Measurements from ENCODE around the gene RAB6C. TPM values are rescaled to one million over a fixed set of nuclear protein-coding genes. Genes with fewer than 3 reads are reported as not detected.
"Not testable (repeated sequence)": the region's sequence is repeated elsewhere in the genome, so short reads cannot be mapped to it uniquely, and the experiment has no call there.

The RAB6C gene
- 1 to 10 TPM; 1.9 to 2.6 TPM for total RNA-seq
- 1.6 TPM for polyA plus RNA-seq (ENCODE audit: insufficient read depth, low read depth, low replicate concordance)
- long read RNA-seq, donor 1, partial matches to known transcripts = 0 of 2 reads
- long read RNA-seq, donor 1, other reads (novel, unspliced or antisense) = 0 of 2 reads
- long read RNA-seq, donor 2 = 0 reads

- H3K36me3 ChIP-seq (ENCODE audit: low read depth, missing control alignments); H3K27me3 ChIP-seq; intact Hi-C loops (cut with DNase I; ENCODE audit: low total_unique reads); H3K4me1 ChIP-seq; H3K9me3 ChIP-seq: not testable (repeated sequence)
- H3K27ac ChIP-seq = peak within 1 kb of the TSS; percentile 73 to 80
- H3K4me3 ChIP-seq = peak within 1 kb of the TSS; percentile 44 to 59
- DNase-seq = peak; percentile 57
- 1% methylated on average over 21 to 54 of the region's 54 CpGs for WGBS, 2 donors
Observed at GRCh38 chr2:129979629-129980155, at the start of gene RAB6C. Gene RAB6C, plus strand, starts transcription at chr2:129979666. Its CDS starts 450 bp downstream, at chr2:129980116.

- H3K27me3 ChIP-seq = no peaks in the 10 kb centered on the region
- WGBS, 2 donors = 66 to 70% methylated on average over 6 of the region's 6 CpGs
Observed at GRCh38 chr2:129930451-129930850, 49.0 kb upstream of the RAB6C start.

GRCh38 chr2:129933387-129933786, 46.1 kb upstream of the RAB6C start:
- H3K9me3 ChIP-seq; H3K27ac ChIP-seq; H3K36me3 ChIP-seq (ENCODE audit: low read depth, missing control alignments); intact Hi-C loops (cut with DNase I; ENCODE audit: low total_unique reads); H3K27me3 ChIP-seq; DNase-seq: not testable (repeated sequence)
- WGBS, 2 donors = 20 to 34% methylated on average over 7 to 8 of the region's 8 CpGs
- peaks cover 13% of the 10 kb centered on the region for H3K4me1 ChIP-seq
- peak overlapping the region in 1 of 2 donors; percentile 48 for H3K4me3 ChIP-seq

More at GRCh38 chr2:129930451-129930850, 49.0 kb upstream of the RAB6C start:
- Histone ChIP-seq H3K9me3 (no peaks in the 10 kb centered on the region), H3K36me3 (ENCODE audit: low read depth, missing control alignments) (no peaks in the 10 kb centered on the region), H3K4me1 (peaks cover 13% of the 10 kb centered on the region), H3K4me3 (no peak overlapping the region), H3K27ac (no peak overlapping the region)
- TF ChIP-seq POLR2A (IDR thresholded peaks at IDR 0.05) = no peak
- no peak for TF ChIP-seq CTCF (IDR thresholded peaks at IDR 0.05)
- DNase-seq = no peak
- intact Hi-C loops (cut with DNase I; ENCODE audit: low total_unique reads) = no loop called here

GRCh38 chr2:129934044-129934822, 45.2 kb upstream of the RAB6C start:
- intact Hi-C loops (cut with DNase I; ENCODE audit: low total_unique reads) = no loop called here
- TF ChIP-seq CTCF (IDR thresholded peaks at IDR 0.05) (no peak), POLR2A (IDR thresholded peaks at IDR 0.05) (no peak)
- Histone ChIP-seq H3K36me3 (ENCODE audit: low read depth, missing control alignments) (no peaks in the 10 kb centered on the region), H3K9me3 (no peaks in the 10 kb centered on the region), H3K27me3 (no peaks in the 10 kb centered on the region), H3K4me3 (peak overlapping the region; percentile 13 to 48), H3K27ac (peak overlapping the region; percentile 10 to 57), H3K4me1 (peaks cover 12% of the 10 kb centered on the region)
- 4% methylated on average over 31 to 41 of the region's 41 CpGs for WGBS, 2 donors
- DNase-seq = no peak

GRCh38 chr2:129935118-129935517, 44.3 kb upstream of the RAB6C start:
- intact Hi-C loops (cut with DNase I; ENCODE audit: low total_unique reads) = no loop called here

More at GRCh38 chr2:129935118-129935517, 44.3 kb upstream of the RAB6C start:
- no peak for DNase-seq
- TF ChIP-seq CTCF (IDR thresholded peaks at IDR 0.05) = no peak
- no peak for TF ChIP-seq POLR2A (IDR thresholded peaks at IDR 0.05)
- Histone ChIP-seq H3K27ac (peak overlapping the region in 1 of 2 donors; percentile 24), H3K36me3 (ENCODE audit: low read depth, missing control alignments) (no peaks in the 10 kb centered on the region), H3K4me1 (peaks cover 4% of the 10 kb centered on the region), H3K9me3 (no peaks in the 10 kb centered on the region), H3K4me3 (no peak overlapping the region), H3K27me3 (no peaks in the 10 kb centered on the region)
- WGBS, 2 donors = 31 to 47% methylated on average over 1 of the region's 1 CpG

Data from testis (tissue), 5 donors.